ENCODE data around the gene RXRB.

The RXRB gene

GRCh38 chr6:33211136-33211535, 10.7 kb upstream of the RXRB start:
- no peaks in the 10 kb centered on the region for H4K20me1 ChIP-seq (ENCODE audit: insufficient read depth, low read length)
- H3K9me3 ChIP-seq (replicated peaks; ENCODE audit: insufficient read depth, low read length): no peaks in the 10 kb centered on the region
- H3F3A ChIP-seq (ENCODE audit: insufficient read depth, low read length): 0 out of 2 replicates have a peak, but pooled peaks cover 6% of the 10 kb centered on the region
- H3K27ac ChIP-seq (ENCODE audit: low read length): no peak overlapping the region
- H3K27me3 ChIP-seq (replicated peaks; ENCODE audit: insufficient read depth, low read length): no peaks in the 10 kb centered on the region
- H3K4me1 ChIP-seq (ENCODE audit: low read length): 0 out of 2 replicates have a peak, but pooled peaks cover 5% of the 10 kb centered on the region
- no peak for DNase-seq
- H3K36me3 ChIP-seq (replicated peaks; ENCODE audit: insufficient read depth, low read length): no peaks in the 10 kb centered on the region
- TF ChIP-seq EZH2phosphoT487 (IDR thresholded peaks at IDR 0.05; ENCODE audit: low read length) (no peak), CTCF (IDR thresholded peaks at IDR 0.05; ENCODE audit: low read length) (no peak), EZH2 (optimal IDR thresholded peaks at IDR 0.05; ENCODE audit: low read depth, low read length) (no peak)
- H3K4me2 ChIP-seq (ENCODE audit: low read depth, low read length): no peak overlapping the region
- no peaks in the 10 kb centered on the region for H3K9me2 ChIP-seq (replicated peaks; ENCODE audit: insufficient read depth, low read length)
- H2AFZ ChIP-seq (ENCODE audit: low read length): no peak overlapping the region
- no peak overlapping the region for H3K4me3 ChIP-seq (ENCODE audit: low read length)
- no peak overlapping the region for H3K9ac ChIP-seq (ENCODE audit: low read length)
- no peaks in the 10 kb centered on the region for H3K79me2 ChIP-seq (ENCODE audit: low read length)

DNA sequence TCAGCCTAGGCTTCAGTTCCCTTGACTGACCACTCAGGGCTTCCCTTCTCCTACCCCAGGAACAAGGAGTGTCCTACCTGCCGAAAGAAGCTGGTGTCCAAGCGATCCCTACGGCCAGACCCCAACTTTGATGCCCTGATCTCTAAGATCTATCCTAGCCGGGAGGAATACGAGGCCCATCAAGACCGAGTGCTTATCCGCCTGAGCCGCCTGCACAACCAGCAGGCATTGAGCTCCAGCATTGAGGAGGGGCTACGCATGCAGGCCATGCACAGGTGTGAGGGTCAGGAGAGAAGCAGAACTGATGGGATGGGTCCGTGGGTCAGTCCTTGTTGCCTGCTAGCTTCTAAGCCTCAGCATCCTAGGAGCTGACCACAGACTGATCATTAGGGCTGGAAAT, 9.4 kb upstream of the RXRB start:
- Histone ChIP-seq H3K27me3 (replicated peaks; ENCODE audit: insufficient read depth, low read length) (no peaks in the 10 kb centered on the region), H3K4me2 (ENCODE audit: low read depth, low read length) (no peak overlapping the region), H3K36me3 (replicated peaks; ENCODE audit: insufficient read depth, low read length) (no peaks in the 10 kb centered on the region), H3F3A (ENCODE audit: insufficient read depth, low read length) (0 out of 2 replicates have a peak, but pooled peaks cover 11% of the 10 kb centered on the region), H3K9me2 (replicated peaks; ENCODE audit: insufficient read depth, low read length) (no peaks in the 10 kb centered on the region), H3K4me3 (ENCODE audit: low read length) (no peak overlapping the region), H3K4me1 (ENCODE audit: low read length) (peaks cover 16% of the 10 kb centered on the region), H3K9me3 (replicated peaks; ENCODE audit: insufficient read depth, low read length) (no peaks in the 10 kb centered on the region), H2AFZ (ENCODE audit: low read length) (no peak overlapping the region), H4K20me1 (ENCODE audit: insufficient read depth, low read length) (no peaks in the 10 kb centered on the region), H3K79me2 (ENCODE audit: low read length) (no peaks in the 10 kb centered on the region), H3K9ac (ENCODE audit: low read length) (no peak overlapping the region), H3K27ac (ENCODE audit: low read length) (no peak overlapping the region)
- TF ChIP-seq EZH2phosphoT487 (IDR thresholded peaks at IDR 0.05; ENCODE audit: low read length) (no peak), CTCF (IDR thresholded peaks at IDR 0.05; ENCODE audit: low read length) (no peak), EZH2 (optimal IDR thresholded peaks at IDR 0.05; ENCODE audit: low read depth, low read length) (no peak)
- DNase-seq: no peak

DNA sequence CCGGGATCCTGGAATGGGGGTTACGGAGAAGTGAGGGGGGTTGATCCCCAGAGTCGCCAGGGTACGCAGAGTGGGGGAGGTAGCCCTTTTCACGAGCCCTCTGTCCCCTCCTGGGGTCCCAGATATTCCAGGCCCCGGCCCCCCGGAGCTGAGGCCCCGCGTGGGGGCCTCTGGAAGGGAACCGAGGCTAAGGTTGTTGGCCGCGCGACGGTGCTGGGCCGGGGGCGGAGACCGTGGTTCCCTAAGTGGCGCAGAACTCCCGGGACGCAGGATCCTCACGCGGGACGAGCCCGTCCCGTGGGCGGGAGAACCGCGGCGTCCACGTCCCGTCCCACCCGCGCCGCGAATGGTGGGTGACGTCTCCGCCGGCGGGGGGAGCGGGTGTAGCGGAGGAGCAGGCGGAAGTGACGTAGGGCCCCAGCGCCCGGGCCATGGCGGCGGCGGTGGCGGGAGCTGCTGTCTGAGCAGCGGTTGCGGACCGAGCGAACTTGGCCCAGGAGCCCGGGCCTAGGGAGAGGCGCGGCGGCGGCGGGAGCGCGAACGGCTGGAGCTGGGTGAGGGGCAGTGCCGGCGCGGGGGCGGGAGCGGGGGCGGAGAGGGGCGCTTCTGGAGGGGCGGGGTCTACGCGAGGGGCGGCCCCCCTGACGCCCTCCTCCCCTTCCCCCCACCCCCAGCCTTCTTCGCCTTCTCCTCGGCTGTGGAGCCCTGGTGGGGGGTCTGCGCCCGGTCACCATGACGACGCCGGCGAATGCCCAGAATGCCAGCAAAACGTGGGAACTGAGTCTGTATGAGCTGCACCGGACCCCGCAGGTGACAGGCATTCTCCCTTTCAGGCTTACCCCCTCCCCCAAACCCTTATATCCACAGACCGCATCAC, 7.9 kb upstream of the RXRB start, which contains the start of gene RING1:
Gene RING1 (plus strand): TSS at position 410 of the 877 bp plus-strand sequence. CDS start 323 bp downstream, at position 733.
- Histone ChIP-seq H3K79me2 (ENCODE audit: low read length) (no peaks in the 10 kb centered on the region), H2AFZ (ENCODE audit: low read length) (peak within 1 kb of the TSS; percentile 83), H3K4me2 (ENCODE audit: low read depth, low read length) (peak within 1 kb of the TSS; percentile 91), H3K9me3 (replicated peaks; ENCODE audit: insufficient read depth, low read length) (no peaks in the 10 kb centered on the region), H3K4me3 (ENCODE audit: low read length) (peak within 1 kb of the TSS; percentile 81), H3K4me1 (ENCODE audit: low read length) (peaks cover 22% of the 10 kb centered on the region), H3F3A (ENCODE audit: insufficient read depth, low read length) (peaks cover 11% of the 10 kb centered on the region; the same call in 1 of the 2 replicates), H3K9me2 (replicated peaks; ENCODE audit: insufficient read depth, low read length) (no peaks in the 10 kb centered on the region), H3K27me3 (replicated peaks; ENCODE audit: insufficient read depth, low read length) (no peaks in the 10 kb centered on the region), H3K36me3 (replicated peaks; ENCODE audit: insufficient read depth, low read length) (no peaks in the 10 kb centered on the region), H4K20me1 (ENCODE audit: insufficient read depth, low read length) (no peaks in the 10 kb centered on the region), H3K9ac (ENCODE audit: low read length) (peak within 1 kb of the TSS; percentile 94), H3K27ac (ENCODE audit: low read length) (peak within 1 kb of the TSS; percentile 52; the same call in 1 of the 2 replicates)
- TF ChIP-seq CTCF (IDR thresholded peaks at IDR 0.05; ENCODE audit: low read length) (no peak), EZH2 (optimal IDR thresholded peaks at IDR 0.05; ENCODE audit: low read depth, low read length) (no peak), EZH2phosphoT487 (IDR thresholded peaks at IDR 0.05; ENCODE audit: low read length) (no peak)
- peak; percentile 72 for DNase-seq
